Smooth muscle cell (in vitro differentiated cells): ENCODE results near the gene SMIM29. TPM values are rescaled to one million over a fixed set of nuclear protein-coding genes. Genes with fewer than 3 reads are reported as not detected.

ENCODE experiments used
- DNase-seq: peaks from one replicate; lab custom pipeline; 2025; ENCODE audit not compliant: unreplicated experiment; lab: John Stamatoyannopoulos, UW
- H2AFZ ChIP-seq: fragments of 200-600 bp; sonication (generic); 2 replicates; pipeline ENCODE4 v1.6.0; 2016; ENCODE audit warnings: antibody characterized with exemption, low read depth, mild to moderate bottlenecking
- H3F3A ChIP-seq: fragments of 200-600 bp; sonication (generic); 2 replicates; pipeline ENCODE4 v1.6.0; 2017; ENCODE audit warnings: antibody characterized with exemption, low read depth
- H3K27ac ChIP-seq: fragments of 200-600 bp; sonication (generic); 2 replicates; pipeline ENCODE4 v1.5.1; 2016; ENCODE audit warnings: low read depth, mild to moderate bottlenecking
- H3K27me3 ChIP-seq: fragments of 200-600 bp; sonication (generic); 2 replicates; pipeline ENCODE4 v1.6.1; 2016; ENCODE audit warnings: low read depth, mild to moderate bottlenecking
- H3K36me3 ChIP-seq: fragments of 200-600 bp; sonication (generic); 2 replicates; pipeline ENCODE4 v1.5.1; 2016; ENCODE audit warnings: low read depth
- H3K4me1 ChIP-seq: fragments of 200-600 bp; sonication (generic); 2 replicates; pipeline ENCODE4 v1.5.1; 2016; ENCODE audit warnings: low read depth
- H3K4me2 ChIP-seq: fragments of 200-600 bp; sonication (generic); 2 replicates; pipeline ENCODE4 v1.6.0; 2016; ENCODE audit warnings: mild to moderate bottlenecking
- H3K4me3 ChIP-seq: fragments of 200-600 bp; sonication (generic); 2 replicates; pipeline ENCODE4 v1.5.1; 2016; ENCODE audit warnings: mild to moderate bottlenecking
- H3K79me2 ChIP-seq: fragments of 200-600 bp; sonication (generic); 2 replicates; pipeline ENCODE4 v1.6.0; 2016; ENCODE audit warnings: low read depth, mild to moderate bottlenecking
- H3K9ac ChIP-seq: fragments of 200-600 bp; sonication (generic); 2 replicates; pipeline ENCODE4 v1.6.0; 2016; ENCODE audit warnings: low read depth
- H3K9me3 ChIP-seq: fragments of 200-600 bp; sonication (generic); replicated peaks from 2 replicates; pipeline ENCODE4 v1.5.1; 2016; ENCODE audit warnings: low read depth
- H4K20me1 ChIP-seq: fragments of 200-600 bp; sonication (generic); 2 replicates; pipeline ENCODE4 v1.6.0; 2016; ENCODE audit warnings: low read depth
- CTCF ChIP-seq: fragments of 200-600 bp; sonication (generic); IDR thresholded peaks from 2 replicates; pipeline ENCODE4 v1.5.1; 2017; ENCODE audit warnings: borderline replicate concordance, mild to moderate bottlenecking, antibody characterized with exemption; ENCODE audit not compliant: insufficient read depth, poor library complexity, severe bottlenecking
- WGBS: methylation state at CpG from one replicate; pipeline ENCODE4 v1.1.7; 2016; ENCODE audit warnings: low lambda C conversion rate; 5-methylcytosine and 5-hydroxymethylcytosine counted together
- polyA plus RNA-seq: library from polyadenylated mRNA; unstranded; fragments of >200 nt; fragmentation: Nextera tagmentation; extraction: Ambion mirVana; gene quantifications from 2 replicates; pipeline ENCODE4 v1.2.1, GENCODE V29; 2016
- total RNA-seq: library from RNA; depleted of rRNA; stranded (reverse); fragments of >200 nt; gene quantifications from 2 replicates; pipeline ENCODE4 v1.2.3, GENCODE V29; 2014

Gene SMIM29
- total and polyA plus RNA-seq, 2 experiments from 2014 or later = 29.2 to 29.7 TPM

DNA sequence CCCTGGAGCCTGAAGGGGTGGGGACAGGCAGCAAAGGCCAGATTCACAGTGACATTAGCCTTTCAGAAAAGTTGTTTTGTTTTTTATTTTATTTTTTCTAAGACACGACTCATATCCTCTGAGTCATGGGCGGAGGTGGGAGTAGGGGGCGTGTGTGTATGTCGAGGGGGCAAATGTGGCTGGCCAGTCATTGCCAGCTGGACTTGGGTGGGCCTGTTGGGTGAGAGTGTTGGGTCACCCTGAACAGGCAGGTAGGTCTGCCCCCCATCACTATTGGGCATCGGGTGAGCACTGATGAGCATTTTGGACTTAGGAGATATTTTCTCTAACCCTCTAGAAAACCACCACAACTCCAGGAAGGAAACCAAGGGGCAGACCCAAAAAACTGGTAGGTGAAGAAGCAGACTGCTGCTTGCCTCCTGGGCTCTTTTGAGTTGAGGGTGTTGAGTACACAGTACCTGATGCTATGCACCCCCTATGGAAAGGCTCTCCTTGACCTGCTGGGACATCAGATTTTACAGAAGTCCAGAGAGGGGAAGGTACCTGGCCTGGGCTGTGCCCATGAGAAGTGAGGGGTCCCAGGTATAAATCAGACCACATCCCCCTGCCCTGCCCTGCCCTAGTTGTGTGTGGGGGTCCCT, 5.6 kb downstream of the SMIM29 start:
- Histone ChIP-seq H3K4me3 (no peak overlapping the region), H3K27me3 (no peaks in the 10 kb centered on the region), H3K9me3 (no peaks in the 10 kb centered on the region), H3F3A (peaks cover 7% of the 10 kb centered on the region), H3K4me2 (peak overlapping the region; percentile 37), H3K36me3 (no peaks in the 10 kb centered on the region), H2AFZ (no peak overlapping the region), H4K20me1 (peaks cover 18% of the 10 kb centered on the region), H3K79me2 (peaks cover 7% of the 10 kb centered on the region), H3K9ac (peak overlapping the region; percentile 39), H3K27ac (peak overlapping the region; percentile 91), H3K4me1 (peaks cover 10% of the 10 kb centered on the region)
- WGBS = 44% methylated on average over 5 of the region's 5 CpGs
- TF ChIP-seq CTCF = no peak
- no peak for DNase-seq

DNA sequence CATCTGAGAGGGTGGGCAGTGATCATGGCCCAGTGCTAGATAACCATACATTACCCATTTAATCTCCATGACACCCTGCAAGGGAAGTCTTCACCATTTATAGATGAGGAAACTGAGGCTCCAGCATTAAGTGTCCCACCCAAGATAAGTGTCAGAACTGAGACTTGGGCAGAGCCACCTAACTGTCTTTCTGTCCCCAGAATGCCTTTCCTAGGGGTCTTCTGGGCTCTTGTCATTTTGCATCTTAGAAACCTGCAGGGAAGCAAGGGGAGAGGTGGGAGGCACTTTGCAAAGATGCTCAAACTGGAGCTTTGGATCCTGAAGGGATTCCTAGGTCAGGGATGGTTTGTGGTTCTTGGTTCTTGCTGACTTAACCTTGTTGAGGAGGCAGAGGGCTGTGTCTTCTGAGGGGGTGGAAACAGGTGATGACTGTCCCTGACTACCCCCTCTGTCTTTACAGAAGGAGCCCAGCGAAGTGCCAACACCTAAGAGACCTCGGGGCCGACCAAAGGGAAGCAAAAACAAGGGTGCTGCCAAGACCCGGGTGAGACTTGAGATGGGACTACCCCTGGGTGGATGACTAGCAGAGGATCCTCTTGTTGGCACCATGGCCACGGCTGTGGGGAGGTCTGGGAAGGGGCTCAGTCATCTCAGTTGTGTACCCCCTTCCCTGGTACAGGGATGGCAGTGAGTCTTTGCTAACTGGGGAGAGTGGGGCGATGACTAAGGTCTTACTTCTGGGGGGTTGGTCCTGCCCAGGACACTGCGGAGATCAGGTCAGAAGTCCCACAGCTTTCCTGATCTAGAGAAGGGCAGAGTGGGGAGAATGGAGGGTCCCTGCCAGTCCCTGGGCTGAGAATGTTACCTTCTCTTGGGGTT, 6.3 kb downstream of the SMIM29 start:
- H3K27me3 ChIP-seq = no peaks in the 10 kb centered on the region
- peaks cover 7% of the 10 kb centered on the region for H3K79me2 ChIP-seq
- no peak for TF ChIP-seq CTCF
- H3K4me3 ChIP-seq = no peak overlapping the region
- H3F3A ChIP-seq = no peaks in the 10 kb centered on the region
- H2AFZ ChIP-seq = no peak overlapping the region
- H3K36me3 ChIP-seq = no peaks in the 10 kb centered on the region
- no peaks in the 10 kb centered on the region for H3K9me3 ChIP-seq
- peaks cover 19% of the 10 kb centered on the region for H4K20me1 ChIP-seq
- H3K27ac ChIP-seq = peak overlapping the region; percentile 91
- peaks cover 10% of the 10 kb centered on the region for H3K4me1 ChIP-seq
- WGBS = 92% methylated on average over 7 of the region's 7 CpGs
- H3K4me2 ChIP-seq = peak overlapping the region; percentile 37
- H3K9ac ChIP-seq = peak overlapping the region; percentile 39
- no peak for DNase-seq

- TF ChIP-seq CTCF = no peak
- H3K4me2 ChIP-seq = no peak overlapping the region
- H2AFZ ChIP-seq = no peak overlapping the region
- peaks cover 7% of the 10 kb centered on the region for H3K79me2 ChIP-seq
- no peaks in the 10 kb centered on the region for H3K36me3 ChIP-seq
- WGBS = 97% methylated on average over 13 of the region's 13 CpGs
- H3K4me1 ChIP-seq = peaks cover 10% of the 10 kb centered on the region
- H4K20me1 ChIP-seq = peaks cover 19% of the 10 kb centered on the region
- no peak overlapping the region for H3K9ac ChIP-seq
- H3K27me3 ChIP-seq = no peaks in the 10 kb centered on the region
- no peak overlapping the region for H3K27ac ChIP-seq
- no peaks in the 10 kb centered on the region for H3F3A ChIP-seq
- no peaks in the 10 kb centered on the region for H3K9me3 ChIP-seq
- DNase-seq = no peak
- no peak overlapping the region for H3K4me3 ChIP-seq
Observed at GRCh38 chr6:34241351-34242215, 7.2 kb downstream of the SMIM29 start.
